Activated CD8-positive, alpha-beta memory T cell treated with anti-CD3 and anti-CD28 coated beads, Interleukin-2, amount 10 ng/mL, durations not matched to agents 7 days and 5 days (primary cell): ENCODE measurements around the gene CARMIL1. TPM values are rescaled to one million over a fixed set of nuclear protein-coding genes. Genes with fewer than 3 reads are reported as not detected.

Source experiments
- ATAC-seq: fragments of 150-1000 bp; cut with Tn5 transposase; one replicate; pipeline ENCODE4 v1.10.0; 2021; ENCODE audit warnings: moderate library complexity
- CTCF ChIA-PET: fragments of 350-600 bp; sonication (Branson Sonifier 250); formaldehyde crosslinking; loops from one replicate; lab custom pipeline; 2021; ENCODE audit warnings: antibody characterized with exemption; lab: Charles Lee
- DNase-seq: peaks from one replicate; pipeline ENCODE4 v3.0.0-alpha.2; 2020
- H3K27ac Mint-ChIP-seq: one replicate; pipeline ENCODE4 v1.8.0; 2021; ENCODE audit warnings: mild to moderate bottlenecking, mixed read lengths
- H3K27me3 Mint-ChIP-seq: one replicate; pipeline ENCODE4 v1.8.0; 2021; ENCODE audit warnings: mixed read lengths
- H3K36me3 Mint-ChIP-seq: one replicate; pipeline ENCODE4 v1.8.0; 2021; ENCODE audit warnings: mild to moderate bottlenecking, mixed read lengths
- H3K4me1 Mint-ChIP-seq: one replicate; pipeline ENCODE4 v1.8.0; 2021; ENCODE audit warnings: mixed read lengths
- H3K4me3 Mint-ChIP-seq: one replicate; pipeline ENCODE4 v1.8.0; 2021; ENCODE audit warnings: mild to moderate bottlenecking, moderate library complexity, mixed read lengths
- H3K9me3 Mint-ChIP-seq: one replicate; pipeline ENCODE4 v1.8.0; 2022; ENCODE audit warnings: low read depth, mixed read lengths
- total RNA-seq, 2 experiments: library from RNA; stranded (reverse); gene quantifications; one replicate each; pipeline ENCODE4 v1.2.3, GENCODE V29; 2021

The CARMIL1 gene
- total RNA-seq, 2 experiments from 2014 or later: 3.4 to 3.8 TPM

DNA sequence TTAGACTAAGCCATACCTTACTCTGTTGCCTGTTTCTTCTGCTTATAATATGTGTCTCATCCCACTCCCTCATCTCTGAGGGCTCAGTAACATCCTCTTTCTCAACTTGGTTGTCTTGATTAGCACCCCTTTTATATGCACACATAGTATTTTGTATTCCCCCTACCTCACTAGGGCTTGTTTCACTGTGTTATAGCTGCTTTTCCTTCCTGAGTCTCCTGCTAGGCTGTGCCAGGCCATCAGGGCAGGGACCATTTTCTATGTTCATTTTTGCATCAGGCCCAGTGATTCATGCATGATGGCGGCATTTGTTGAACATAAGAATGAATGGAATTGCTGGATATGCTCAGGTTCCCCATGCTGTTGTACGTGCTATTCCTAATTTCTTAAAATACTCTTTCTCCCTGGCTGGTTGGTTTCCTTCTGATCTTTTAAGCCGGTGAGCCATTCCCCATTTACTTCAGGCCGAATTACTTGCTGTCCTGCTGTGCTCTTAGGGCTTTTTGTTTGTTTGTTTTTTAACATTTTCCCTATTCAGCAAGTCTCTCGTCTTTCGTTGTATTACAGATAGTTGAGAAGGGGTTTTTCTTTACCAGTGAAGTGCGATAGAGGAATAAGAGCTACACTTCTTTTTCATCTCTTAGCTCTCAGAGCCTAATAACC is 183.2 kb downstream of the CARMIL1 start:
- no peak overlapping the region for H3K27ac Mint-ChIP-seq
- ATAC-seq (no peak), DNase-seq (no peak)
- no peaks in the 10 kb centered on the region for H3K9me3 Mint-ChIP-seq
- no peak overlapping the region for H3K4me3 Mint-ChIP-seq
- CTCF ChIA-PET: no interaction called here
- no peaks in the 10 kb centered on the region for H3K4me1 Mint-ChIP-seq
- no peaks in the 10 kb centered on the region for H3K27me3 Mint-ChIP-seq
- H3K36me3 Mint-ChIP-seq: peaks cover 3% of the 10 kb centered on the region

DNA sequence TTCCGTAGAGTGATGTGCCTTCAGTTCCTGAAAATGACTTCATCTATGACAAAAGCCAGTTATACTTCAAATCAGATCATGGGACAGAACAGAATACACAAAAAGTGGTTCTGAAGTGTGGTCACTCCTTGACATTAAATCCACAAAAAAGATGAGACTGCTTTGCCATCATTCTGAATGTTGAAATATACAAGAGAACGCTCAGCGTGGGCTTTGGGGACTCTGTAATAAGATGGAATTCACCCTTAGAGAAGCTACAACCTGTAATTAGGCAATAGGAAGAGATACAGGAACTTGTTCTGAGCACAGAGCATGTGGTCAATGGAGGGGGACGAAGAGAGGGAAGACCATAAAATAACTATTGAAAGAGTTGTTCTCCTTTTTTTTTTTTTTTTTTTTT is 184.3 kb downstream of the CARMIL1 start:
- DNase-seq (no peak), ATAC-seq (no peak)
- H3K4me1 Mint-ChIP-seq: no peaks in the 10 kb centered on the region
- CTCF ChIA-PET: no interaction called here
- peaks cover 3% of the 10 kb centered on the region for H3K36me3 Mint-ChIP-seq
- H3K4me3 Mint-ChIP-seq: no peak overlapping the region
- H3K9me3 Mint-ChIP-seq: no peaks in the 10 kb centered on the region
- no peak overlapping the region for H3K27ac Mint-ChIP-seq
- H3K27me3 Mint-ChIP-seq: no peaks in the 10 kb centered on the region

DNA sequence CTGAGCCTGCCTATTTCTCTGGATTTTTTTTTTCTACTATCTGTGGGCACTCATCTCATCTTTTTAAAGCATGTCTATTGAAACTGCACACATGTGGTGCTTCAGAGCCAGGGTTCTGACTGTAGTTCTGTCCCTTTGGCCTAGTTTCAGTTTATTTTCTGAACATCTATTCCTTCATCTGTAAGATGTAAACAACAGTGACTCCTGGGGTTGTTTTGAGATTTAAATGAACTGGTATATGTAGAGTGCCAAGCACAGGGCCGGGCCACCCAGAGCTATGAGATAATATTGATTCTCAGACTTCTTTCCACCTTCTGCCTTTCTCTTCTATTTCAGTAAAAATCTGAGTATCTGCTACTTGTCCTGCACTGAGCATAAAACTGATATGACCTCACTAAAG is 185.1 kb downstream of the CARMIL1 start:
- ATAC-seq (no peak), DNase-seq (no peak)
- no peak overlapping the region for H3K4me3 Mint-ChIP-seq
- H3K36me3 Mint-ChIP-seq: peaks cover 3% of the 10 kb centered on the region
- H3K9me3 Mint-ChIP-seq: no peaks in the 10 kb centered on the region
- no peaks in the 10 kb centered on the region for H3K27me3 Mint-ChIP-seq
- no peak overlapping the region for H3K27ac Mint-ChIP-seq
- CTCF ChIA-PET: interaction anchor here (0.7 to 1.5 kb wide), 2 partner anchors 26 to 266 kb away, joined by 3 to 4 read pairs; no protein-coding TSS in a partner anchor
- no peaks in the 10 kb centered on the region for H3K4me1 Mint-ChIP-seq

DNA sequence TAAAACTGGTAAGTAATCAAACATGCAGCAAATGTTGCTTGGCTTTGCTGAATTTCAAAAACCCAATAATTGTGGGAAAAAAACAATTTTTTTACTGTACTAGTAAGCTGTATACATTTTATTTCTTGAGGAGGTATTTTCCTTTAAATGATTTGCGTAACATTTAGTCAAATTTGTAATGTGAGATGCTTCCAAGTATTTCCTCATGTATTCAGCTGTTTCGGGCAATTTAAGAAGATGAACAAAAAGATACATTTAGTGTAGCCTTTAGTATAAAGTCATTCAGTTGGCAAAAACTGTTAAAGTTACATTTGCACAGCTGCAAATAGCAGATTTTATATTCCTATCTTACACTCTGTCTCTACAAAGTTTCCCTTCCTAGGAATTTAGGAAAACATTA is 186.8 kb downstream of the CARMIL1 start:
- CTCF ChIA-PET: interaction anchor here (1.5 kb wide), 1 partner anchor 24 kb away, joined by 4 read pairs; no protein-coding TSS in a partner anchor

DNA sequence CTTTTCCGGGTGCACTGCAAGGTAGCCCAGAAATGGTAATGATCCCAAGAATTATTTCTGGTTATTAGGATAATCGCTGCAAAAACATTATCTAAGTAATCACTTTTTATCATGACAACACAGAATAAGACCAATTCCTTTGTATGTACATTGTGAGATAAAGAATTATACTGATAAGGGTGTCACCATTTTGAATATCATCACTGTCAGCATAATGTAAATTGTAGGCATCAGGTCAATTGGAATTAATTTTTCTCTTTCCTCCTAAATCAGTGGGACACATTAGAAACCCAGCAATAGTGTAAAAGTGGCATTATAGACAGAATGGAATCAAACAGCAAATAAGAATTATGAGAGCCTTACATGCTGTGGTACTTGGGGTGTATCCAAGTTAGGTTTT is 189.7 kb downstream of the CARMIL1 start:
- Mint-ChIP-seq H3K27ac (no peak overlapping the region), H3K4me3 (no peak overlapping the region), H3K4me1 (no peaks in the 10 kb centered on the region), H3K27me3 (no peaks in the 10 kb centered on the region), H3K36me3 (peaks cover 2% of the 10 kb centered on the region), H3K9me3 (no peaks in the 10 kb centered on the region)
- CTCF ChIA-PET: interaction anchor here (1.6 kb wide), 1 partner anchor 22 kb away, joined by 9 read pairs; no protein-coding TSS in a partner anchor
- ATAC-seq (no peak), DNase-seq (no peak)

More for the DNA sequence above, 186.8 kb downstream of the CARMIL1 start:
- Mint-ChIP-seq H3K27me3 (no peaks in the 10 kb centered on the region), H3K9me3 (no peaks in the 10 kb centered on the region), H3K4me3 (no peak overlapping the region), H3K36me3 (peaks cover 3% of the 10 kb centered on the region), H3K27ac (no peak overlapping the region), H3K4me1 (no peaks in the 10 kb centered on the region)
- DNase-seq (no peak), ATAC-seq (no peak)

DNA sequence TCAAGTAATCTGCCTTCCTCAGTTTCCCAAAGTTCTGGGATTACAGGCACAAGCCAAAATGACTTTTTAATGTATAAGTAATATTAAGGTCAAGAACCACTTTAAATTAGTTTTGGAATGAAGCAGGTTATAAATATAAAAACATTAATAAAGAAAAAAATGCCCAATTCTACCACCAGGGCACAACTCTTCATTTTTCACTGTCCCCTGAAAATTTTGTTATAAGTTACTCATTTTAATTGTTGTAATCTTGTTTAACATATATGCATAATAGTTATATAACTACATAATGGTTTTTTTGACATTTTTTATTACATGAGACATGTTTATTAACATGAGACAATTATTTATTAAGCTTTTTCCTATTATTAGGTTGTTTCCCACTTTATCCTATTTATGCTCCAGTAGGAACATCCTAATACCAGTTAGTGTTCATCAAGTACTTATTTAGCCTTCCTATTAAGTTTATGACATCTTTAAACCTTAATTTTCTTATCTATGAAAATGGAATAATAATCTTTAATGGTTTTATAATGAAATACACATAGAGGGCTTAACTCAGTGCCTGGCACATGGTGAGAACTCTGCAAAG is 190.7 kb downstream of the CARMIL1 start:
- CTCF ChIA-PET: interaction anchor here (1.0 kb wide), 2 partner anchors 20 to 204 kb away, joined by 3 read pairs; no protein-coding TSS in a partner anchor
- no peaks in the 10 kb centered on the region for H3K4me1 Mint-ChIP-seq
- DNase-seq: no peak
- H3K36me3 Mint-ChIP-seq: peaks cover 2% of the 10 kb centered on the region
- H3K27me3 Mint-ChIP-seq: no peaks in the 10 kb centered on the region
- H3K4me3 Mint-ChIP-seq: no peak overlapping the region
- H3K27ac Mint-ChIP-seq: no peak overlapping the region
- no peaks in the 10 kb centered on the region for H3K9me3 Mint-ChIP-seq
- ATAC-seq: no peak

DNA sequence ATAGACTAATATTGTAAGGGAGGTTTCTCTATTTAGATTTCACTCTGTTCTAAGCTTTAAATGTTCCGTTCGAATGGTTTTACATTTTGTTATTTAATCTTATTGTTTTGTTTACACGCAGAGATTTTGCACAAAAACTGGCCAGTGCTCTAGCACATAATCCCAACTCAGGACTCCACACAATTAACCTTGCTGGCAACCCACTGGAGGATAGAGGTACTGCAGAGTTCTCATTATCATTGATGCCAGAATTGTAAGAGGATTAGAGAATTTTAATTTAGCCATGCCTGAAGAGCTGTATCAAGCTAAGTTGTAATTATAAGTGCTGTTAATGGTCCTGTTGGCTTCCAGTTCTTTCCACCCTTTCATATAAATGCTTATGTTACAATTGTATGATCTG is 193.1 kb downstream of the CARMIL1 start:
- H3K27me3 Mint-ChIP-seq: no peaks in the 10 kb centered on the region

DNA sequence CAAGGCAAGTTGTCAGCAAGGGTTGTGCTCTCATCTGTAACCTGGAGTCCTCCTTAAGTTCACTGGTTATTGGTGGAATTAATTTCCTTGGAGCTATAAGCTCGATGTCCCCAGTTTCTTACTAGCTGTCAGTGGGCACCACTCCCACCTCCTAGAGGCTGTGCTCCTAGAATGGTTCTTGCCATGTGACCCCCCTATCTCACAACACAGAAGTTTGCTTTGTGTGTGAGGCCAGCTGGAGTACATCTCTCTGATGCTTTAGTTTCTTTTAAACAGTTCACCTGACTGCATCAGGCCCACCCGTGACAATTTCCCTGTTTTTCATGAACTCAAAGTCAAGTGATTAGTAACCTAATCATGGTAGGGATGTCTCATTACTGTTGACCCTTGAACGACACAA is 193.7 kb downstream of the CARMIL1 start:
- no peak for ATAC-seq
- peaks cover 3% of the 10 kb centered on the region for H3K4me1 Mint-ChIP-seq
- CTCF ChIA-PET: interaction anchor here (1.1 kb wide), 1 partner anchor 207 kb away, joined by 4 read pairs; no protein-coding TSS in a partner anchor

More for the DNA sequence above, 193.1 kb downstream of the CARMIL1 start:
- ATAC-seq (no peak), DNase-seq (no peak)
- peaks cover 3% of the 10 kb centered on the region for H3K4me1 Mint-ChIP-seq
- CTCF ChIA-PET: no interaction called here
- no peaks in the 10 kb centered on the region for H3K9me3 Mint-ChIP-seq
- H3K27ac Mint-ChIP-seq: no peak overlapping the region
- H3K36me3 Mint-ChIP-seq: no peaks in the 10 kb centered on the region
- no peak overlapping the region for H3K4me3 Mint-ChIP-seq

DNA sequence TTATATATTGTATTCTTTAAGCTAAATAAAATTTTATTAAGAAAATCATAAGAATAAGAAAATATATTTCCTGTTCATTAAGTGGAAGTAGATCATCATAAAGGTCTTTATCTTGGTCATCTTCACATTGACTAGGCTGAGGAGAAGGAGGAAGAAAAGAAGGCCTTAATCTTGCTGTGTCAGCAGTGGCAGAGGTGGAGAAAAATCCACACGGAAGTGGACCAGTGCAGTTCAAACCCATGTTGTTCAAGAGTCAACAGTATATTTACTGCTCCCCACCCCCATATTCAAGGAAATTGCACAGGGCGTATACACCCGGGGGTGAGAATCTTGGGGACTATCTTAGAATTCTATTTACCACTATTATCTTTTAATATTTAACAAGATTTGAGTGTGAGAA is 194.3 kb downstream of the CARMIL1 start:
- CTCF ChIA-PET: interaction anchor here (1.1 kb wide), 1 partner anchor 208 kb away, joined by 4 read pairs; no protein-coding TSS in a partner anchor
- H3K27me3 Mint-ChIP-seq: no peaks in the 10 kb centered on the region
- H3K9me3 Mint-ChIP-seq: no peaks in the 10 kb centered on the region
- ATAC-seq (no peak), DNase-seq (no peak)
- H3K4me1 Mint-ChIP-seq: peaks cover 3% of the 10 kb centered on the region
- H3K36me3 Mint-ChIP-seq: no peaks in the 10 kb centered on the region
- H3K27ac Mint-ChIP-seq: no peak overlapping the region
- H3K4me3 Mint-ChIP-seq: no peak overlapping the region

More for the DNA sequence above, 193.7 kb downstream of the CARMIL1 start:
- no peaks in the 10 kb centered on the region for H3K36me3 Mint-ChIP-seq
- H3K9me3 Mint-ChIP-seq: no peaks in the 10 kb centered on the region
- no peak overlapping the region for H3K27ac Mint-ChIP-seq
- no peak overlapping the region for H3K4me3 Mint-ChIP-seq
- DNase-seq: no peak
- no peaks in the 10 kb centered on the region for H3K27me3 Mint-ChIP-seq

DNA sequence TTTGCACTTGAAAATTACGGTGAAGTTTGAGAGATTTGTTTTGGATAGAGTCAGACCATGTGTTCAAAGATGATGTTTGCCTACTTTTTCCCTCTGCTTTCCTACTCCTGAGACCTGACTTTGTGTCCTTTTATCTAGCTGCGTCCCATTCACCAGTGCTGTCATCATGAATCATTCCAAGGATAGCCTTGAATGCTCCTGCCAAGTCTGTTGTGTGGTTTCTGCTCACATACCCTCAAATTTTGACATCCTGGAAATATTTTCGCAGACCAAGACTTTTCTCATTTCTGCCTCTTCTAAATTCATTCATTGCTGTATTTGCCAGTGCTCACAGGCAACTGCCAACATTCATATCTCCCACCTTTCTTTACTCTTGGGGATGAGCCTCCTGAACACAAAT is 197.0 kb downstream of the CARMIL1 start:
- DNase-seq: no peak
- Mint-ChIP-seq H3K9me3 (no peaks in the 10 kb centered on the region), H3K27ac (no peak overlapping the region), H3K27me3 (no peaks in the 10 kb centered on the region), H3K4me3 (no peak overlapping the region), H3K36me3 (no peaks in the 10 kb centered on the region), H3K4me1 (peaks cover 3% of the 10 kb centered on the region)
- ATAC-seq: no peak
- CTCF ChIA-PET: interaction anchor here (2.2 kb wide), 1 partner anchor 14 kb away, joined by 8 read pairs; no protein-coding TSS in a partner anchor

DNA sequence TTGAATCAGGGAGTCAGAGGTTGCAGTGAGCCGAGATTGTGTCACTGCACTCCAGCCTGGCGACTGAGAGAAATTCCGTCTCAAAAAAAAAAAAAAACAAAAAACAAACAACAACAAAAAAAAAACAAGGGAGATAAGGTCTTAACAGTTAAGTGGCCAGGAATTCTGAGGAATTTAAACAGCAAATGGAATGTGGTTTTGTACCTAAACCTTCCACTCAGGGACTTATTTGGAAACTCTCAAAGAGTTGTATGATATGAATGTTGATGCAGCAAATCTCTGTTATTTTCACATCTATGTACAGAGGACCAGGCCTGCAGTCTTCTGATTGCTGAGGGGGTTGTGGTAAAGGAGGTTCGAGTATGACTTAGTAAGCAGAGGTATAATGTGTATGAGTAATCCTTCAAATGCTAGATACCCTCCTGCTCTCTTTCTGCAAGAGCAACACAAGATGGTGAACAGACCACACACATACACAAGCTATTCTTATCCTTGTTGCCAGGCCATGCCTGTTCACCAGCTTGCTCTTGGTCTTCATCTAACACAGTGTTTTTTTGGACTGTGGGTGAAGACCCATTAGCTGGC is 197.9 kb downstream of the CARMIL1 start:
- Mint-ChIP-seq H3K36me3 (no peaks in the 10 kb centered on the region), H3K4me1 (peaks cover 3% of the 10 kb centered on the region), H3K9me3 (no peaks in the 10 kb centered on the region), H3K27me3 (no peaks in the 10 kb centered on the region), H3K27ac (no peak overlapping the region), H3K4me3 (no peak overlapping the region)
- DNase-seq: no peak
- CTCF ChIA-PET: interaction anchor here (1.5 to 2.2 kb wide), 3 partner anchors 13 to 254 kb away, joined by 3 to 8 read pairs (median 7); partner anchors contain the start of gene CARMIL1
- peak; percentile 42 for ATAC-seq

DNA sequence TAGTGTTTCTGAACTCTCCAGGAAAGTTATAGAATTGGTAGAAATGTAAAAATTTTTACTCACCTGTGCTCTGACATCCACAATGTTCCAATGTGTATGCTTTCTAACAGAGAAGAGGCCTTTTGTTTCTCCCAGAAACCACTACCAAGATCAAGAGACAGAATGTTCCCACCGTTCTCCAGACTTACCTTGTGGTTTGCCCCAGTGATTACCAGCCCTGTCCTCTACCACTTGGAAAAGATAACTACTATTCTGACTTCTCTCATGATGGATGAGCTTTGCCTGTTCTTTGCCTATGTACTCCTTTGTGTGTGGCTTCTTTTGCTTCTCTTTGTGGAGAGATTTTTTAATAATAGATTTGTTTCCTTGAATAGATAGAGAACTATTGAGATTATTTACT is 199.8 kb downstream of the CARMIL1 start:
- no peak overlapping the region for H3K27ac Mint-ChIP-seq
- no peak overlapping the region for H3K4me3 Mint-ChIP-seq
- CTCF ChIA-PET: interaction anchor here (1.9 kb wide), 1 partner anchor 74 kb away, joined by 4 read pairs; no protein-coding TSS in a partner anchor
- no peaks in the 10 kb centered on the region for H3K9me3 Mint-ChIP-seq
- DNase-seq (no peak), ATAC-seq (no peak)
- no peaks in the 10 kb centered on the region for H3K36me3 Mint-ChIP-seq
- H3K27me3 Mint-ChIP-seq: no peaks in the 10 kb centered on the region
- H3K4me1 Mint-ChIP-seq: peaks cover 3% of the 10 kb centered on the region

DNA sequence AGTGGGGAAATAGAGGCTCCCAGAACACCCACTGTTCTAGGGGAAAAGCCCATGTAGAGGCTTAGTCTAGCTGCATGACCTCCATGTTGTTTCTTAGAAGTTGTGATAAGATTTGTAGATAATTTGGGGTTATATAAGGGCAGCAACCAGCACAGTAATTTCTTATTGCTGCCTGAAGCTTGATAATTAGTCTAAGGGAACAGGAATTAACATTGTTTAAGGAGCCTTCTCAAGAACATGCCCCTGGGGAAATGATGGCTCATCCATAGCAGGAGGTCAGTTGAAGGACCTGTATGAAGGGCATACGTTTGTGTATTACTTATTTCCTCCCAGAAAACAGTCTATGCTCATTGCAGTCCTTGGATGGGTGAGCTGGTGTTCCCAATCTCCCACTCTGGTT is 202.1 kb downstream of the CARMIL1 start:
- H3K27me3 Mint-ChIP-seq: no peaks in the 10 kb centered on the region
- CTCF ChIA-PET: interaction anchor here (1.4 kb wide), 1 partner anchor 9 kb away, joined by 6 read pairs; no protein-coding TSS in a partner anchor
- no peak for DNase-seq

More for the DNA sequence above, 202.1 kb downstream of the CARMIL1 start:
- Mint-ChIP-seq H3K4me1 (peaks cover 3% of the 10 kb centered on the region), H3K36me3 (no peaks in the 10 kb centered on the region), H3K4me3 (no peak overlapping the region), H3K9me3 (no peaks in the 10 kb centered on the region), H3K27ac (no peak overlapping the region)
- no peak for ATAC-seq
